NCI-H2107 treated with DMSO at 0.1 percent for 48 hours (cell line): Measurements from ENCODE around the gene TK2.
"Not testable (repeated sequence)": the region's sequence is repeated elsewhere in the genome, so short reads cannot be mapped to it uniquely, and the experiment has no call there.

ENCODE experiments used
- DNase-seq: peaks from one replicate; lab custom pipeline; 2025; ENCODE audit not compliant: unreplicated experiment; lab: John Stamatoyannopoulos, UW

TK2 gene

DNA sequence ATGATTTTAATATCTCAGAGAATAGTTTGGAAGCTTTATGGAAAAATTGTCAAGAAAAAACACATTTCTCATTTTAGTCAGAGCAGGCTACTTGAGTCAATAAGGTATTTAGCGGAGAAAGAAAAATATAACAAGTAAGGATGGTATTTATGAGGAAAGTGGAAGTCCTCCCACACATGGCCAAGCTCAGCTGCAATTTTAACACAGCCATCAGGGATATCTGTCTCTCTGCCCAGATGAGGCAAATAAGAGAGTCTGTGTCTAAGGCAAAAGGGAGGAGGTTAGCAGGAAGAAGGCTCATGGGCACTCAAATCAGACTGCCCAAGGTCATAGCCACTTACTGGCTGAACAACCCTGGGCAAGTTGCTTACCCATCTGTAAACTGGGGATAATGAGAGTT is 24.2 kb upstream of the TK2 start:
- DNase-seq, result no peak

GRCh38 chr16:66572356-66572755 is 22.4 kb upstream of the TK2 start:
- no peak for DNase-seq

- DNase-seq, result no peak
Observed at GRCh38 chr16:66569827-66570405, 20.0 kb upstream of the TK2 start.

GRCh38 chr16:66569131-66569530 is 19.2 kb upstream of the TK2 start:
- no peak for DNase-seq

DNA sequence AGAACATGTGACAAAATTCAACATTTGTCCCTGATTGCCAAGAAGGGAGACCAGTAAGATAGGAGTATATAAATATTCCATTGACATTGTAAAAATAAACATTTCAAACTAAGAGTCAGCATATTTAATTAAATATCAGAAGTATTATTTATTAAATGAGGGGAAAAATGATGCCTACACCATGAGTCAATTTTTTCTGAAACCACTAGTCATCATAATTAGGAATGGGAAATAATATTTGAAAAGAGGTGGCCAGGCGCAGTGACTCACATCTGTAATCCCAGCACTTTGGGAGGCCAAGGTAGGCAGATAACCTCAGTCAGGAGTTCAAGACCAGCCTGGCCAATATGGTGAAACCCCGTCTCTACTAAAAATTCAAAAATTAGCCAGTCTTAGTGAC is 18.4 kb upstream of the TK2 start:
- no peak for DNase-seq

- DNase-seq, result not testable (repeated sequence)
Observed at GRCh38 chr16:66567270-66567669, 17.3 kb upstream of the TK2 start.

GRCh38 chr16:66566051-66566901 is 16.4 kb upstream of the TK2 start, which contains the start of gene CMTM1:
CMTM1 (plus strand) TSS chr16:66566439; CDS start chr16:66566514, 75 bp downstream.
- DNase-seq, result no peak

DNA sequence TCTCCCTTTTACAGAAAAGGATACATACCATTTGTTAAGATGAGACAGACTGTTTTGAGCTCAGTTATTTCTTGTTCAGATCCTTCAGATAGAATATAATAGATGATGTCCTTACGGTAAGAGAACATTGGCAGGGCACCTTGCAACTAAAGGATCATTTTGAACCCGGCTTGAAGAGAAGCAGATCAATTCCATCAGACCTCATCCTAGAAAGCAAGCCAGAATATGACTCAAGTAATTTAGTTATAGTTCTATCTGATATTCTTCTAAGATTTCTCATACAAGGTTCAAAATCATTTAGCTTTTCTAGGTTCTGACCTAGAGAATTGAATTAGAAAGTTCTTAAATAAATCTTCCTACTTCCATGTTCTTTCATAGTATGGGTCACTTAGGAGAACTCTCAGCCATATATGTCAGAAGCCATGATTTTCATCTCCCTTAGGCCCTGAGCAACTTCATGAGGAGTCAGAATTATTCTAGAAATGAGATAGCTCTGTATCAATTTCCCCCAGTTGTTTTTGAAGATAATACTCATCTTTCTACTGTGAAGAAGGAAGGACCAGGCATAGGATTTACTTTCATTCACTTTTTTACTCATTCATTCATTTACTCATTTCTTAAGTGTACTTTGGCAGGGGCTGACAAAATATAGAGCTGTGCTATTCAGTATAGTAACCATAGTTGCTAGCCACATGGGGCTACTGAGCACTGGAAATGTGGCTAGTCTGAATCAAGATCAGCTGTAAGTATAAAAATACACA is 13.8 kb upstream of the TK2 start:
- no peak for DNase-seq

- DNase-seq, result no peak
Observed at GRCh38 chr16:66562986-66563385, 13.1 kb upstream of the TK2 start.

DNA sequence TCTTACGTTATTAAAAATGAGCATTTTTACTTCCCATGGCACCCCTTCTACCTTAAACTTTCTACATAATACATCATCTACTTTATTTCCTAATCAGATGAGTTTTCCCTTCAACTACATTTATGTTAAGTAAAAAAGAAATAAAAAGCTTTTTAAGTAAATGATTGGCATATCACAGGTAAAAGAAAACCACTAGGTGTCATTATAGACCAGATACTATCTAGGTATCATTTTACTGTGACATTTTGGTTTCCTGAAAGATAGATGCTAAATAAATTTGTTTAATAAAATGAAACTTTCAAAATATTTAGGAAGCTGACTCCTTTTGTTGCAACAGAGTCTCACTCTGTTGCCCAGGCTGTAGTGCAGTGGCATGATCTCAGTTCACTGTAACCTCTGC is 12.5 kb upstream of the TK2 start:
- no peak for DNase-seq

DNA sequence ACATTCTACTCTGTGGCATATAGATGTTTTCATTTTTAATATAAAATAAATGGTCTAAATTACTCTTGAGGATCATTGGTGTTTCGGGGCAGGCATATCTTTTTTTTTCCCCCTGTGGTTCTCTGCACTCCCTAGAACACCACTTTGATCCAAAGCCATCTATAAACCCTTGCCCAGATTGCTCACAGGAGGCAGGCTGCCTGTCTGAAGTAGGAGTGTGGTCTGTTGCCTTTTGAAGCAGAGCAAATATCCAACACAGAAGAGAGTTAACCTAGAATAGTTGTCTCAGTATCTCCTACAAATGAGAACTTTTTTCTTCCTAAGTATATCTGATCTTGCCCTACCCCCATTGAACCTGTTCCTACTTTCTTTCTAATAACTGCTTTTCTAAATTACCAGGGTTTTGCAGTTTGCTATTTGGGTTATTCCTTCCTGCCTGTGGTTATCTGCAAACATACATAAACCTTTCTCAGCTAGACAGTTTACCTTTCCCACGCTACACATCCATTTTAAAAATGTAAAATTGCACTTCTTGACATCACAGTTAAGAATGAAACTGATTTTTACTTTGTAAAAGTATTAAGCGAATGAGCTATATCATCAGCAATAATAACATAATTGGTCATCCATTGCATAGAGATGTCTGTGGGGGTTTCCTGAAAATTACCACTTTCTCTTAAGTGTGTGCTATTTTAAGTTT is 11.6 kb upstream of the TK2 start:
- DNase-seq, result no peak

DNA sequence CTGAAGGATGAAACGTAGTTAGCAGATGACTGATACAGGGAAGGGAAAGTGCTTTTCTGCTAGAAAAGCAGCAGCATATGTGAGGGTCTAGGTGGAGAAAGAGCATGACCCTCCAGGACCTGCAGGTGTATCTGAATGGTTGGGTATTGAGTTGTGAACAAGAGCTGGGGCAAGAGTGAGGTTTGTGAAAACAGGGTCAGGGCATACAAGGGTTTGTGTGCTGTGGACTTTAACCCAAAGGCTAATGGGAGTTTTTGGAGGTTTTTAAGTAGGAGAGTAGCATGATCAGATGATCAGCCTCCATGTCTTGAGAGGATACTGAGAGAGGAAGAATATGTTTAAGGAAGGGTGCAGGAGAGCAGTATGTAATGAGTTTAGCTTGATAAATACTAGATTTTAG is 10.2 kb upstream of the TK2 start:
- DNase-seq, result no peak

GRCh38 chr16:66554495-66554894 is 4.6 kb upstream of the TK2 start:
- DNase-seq, result no peak

- no peak for DNase-seq
Observed at GRCh38 chr16:66554021-66554420, 4.1 kb upstream of the TK2 start.

DNA sequence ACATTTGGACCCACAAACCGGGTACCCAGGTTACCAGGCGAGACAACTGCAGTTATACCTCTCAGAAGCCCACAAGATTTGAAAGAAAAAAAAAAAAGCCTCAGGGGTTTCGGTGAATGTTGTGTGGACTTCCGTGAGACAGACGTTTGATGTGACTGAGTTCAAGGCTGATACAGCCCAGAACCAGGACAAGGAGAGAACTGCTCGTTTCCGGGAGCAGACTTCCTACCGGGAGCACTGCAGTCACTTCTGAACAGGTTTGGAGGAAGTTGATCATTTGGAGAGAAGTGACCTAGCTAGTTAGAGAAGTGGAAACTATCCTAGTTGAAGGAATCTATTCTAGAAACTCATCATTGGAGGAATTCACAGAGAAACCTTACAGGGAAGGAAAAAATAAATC is 3.3 kb upstream of the TK2 start:
- no peak for DNase-seq

DNA sequence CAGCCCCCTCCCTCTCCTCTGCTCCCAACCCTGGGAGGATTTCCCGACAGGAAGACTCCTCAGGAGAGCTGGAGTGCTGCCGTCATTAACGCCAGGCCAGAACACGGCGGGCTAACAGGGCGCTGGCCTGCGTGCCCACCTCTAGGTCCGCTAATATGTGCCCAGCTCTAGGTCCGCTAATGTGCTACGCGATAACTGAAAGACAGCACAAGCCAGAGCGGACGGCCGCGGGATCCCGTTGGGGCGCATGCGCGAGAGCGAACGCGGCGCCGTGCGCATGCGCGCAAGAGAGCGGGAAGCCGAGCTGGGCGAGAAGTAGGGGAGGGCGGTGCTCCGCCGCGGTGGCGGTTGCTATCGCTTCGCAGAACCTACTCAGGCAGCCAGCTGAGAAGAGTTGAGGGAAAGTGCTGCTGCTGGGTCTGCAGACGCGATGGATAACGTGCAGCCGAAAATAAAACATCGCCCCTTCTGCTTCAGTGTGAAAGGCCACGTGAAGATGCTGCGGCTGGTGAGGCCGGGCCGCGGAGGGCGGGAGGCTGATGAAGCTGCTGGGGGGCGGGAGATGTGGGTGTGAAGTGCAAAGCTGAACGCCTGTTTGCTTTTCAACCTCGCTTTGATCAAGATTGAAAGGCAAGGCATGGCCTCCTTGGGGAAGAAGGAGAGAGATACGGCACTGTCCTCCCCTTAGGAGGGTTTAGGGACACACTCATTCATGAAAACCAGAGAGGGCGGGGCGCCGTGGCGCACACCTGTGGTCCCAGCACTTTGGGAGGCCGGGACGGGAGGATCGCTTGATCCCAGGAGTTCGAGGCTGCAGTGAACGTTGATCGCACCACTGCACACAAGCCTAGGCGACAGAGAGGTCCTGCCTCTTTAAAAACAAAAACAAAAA is 2.6 kb upstream of the TK2 start, which contains the start of gene CKLF:
CKLF (plus strand) TSS at position 291 of the 892 bp plus-strand sequence; CDS start at position 431, 140 bp downstream.
- peak; percentile 84 for DNase-seq

- no peak for DNase-seq
Observed at GRCh38 chr16:66551788-66552285, 1.9 kb upstream of the TK2 start.

DNA sequence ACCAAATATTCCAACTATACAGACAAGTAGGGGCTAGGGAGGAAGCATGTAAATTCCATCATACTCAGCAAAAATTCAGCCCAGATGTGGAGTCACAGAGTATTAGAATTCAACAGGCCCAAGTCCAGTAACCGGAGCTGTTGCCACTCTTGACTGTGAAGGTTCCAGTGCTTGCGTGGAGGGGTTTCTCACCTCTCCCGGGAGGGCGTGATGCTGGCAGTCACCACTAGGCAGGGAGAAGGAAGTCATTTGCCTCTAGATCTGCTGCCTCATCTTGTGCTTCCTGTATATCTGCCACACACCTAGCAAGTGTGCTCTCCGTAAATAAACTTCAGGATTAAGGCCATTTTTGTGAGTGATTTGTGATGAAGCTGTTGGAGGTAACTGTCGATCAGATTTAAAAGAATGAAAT is 1.4 kb upstream of the TK2 start:
- DNase-seq, result peak; percentile 12

GRCh38 chr16:66548868-66549267 is 1.1 kb downstream of the TK2 start:
- no peak for DNase-seq

- DNase-seq, result no peak
Observed at GRCh38 chr16:66548068-66548467, 1.9 kb downstream of the TK2 start.
